PC-9 (cell line): Measurements from ENCODE around the gene RNF10. TPM values are rescaled to one million over a fixed set of nuclear protein-coding genes. Genes with fewer than 3 reads are reported as not detected.
"Not testable (repeated sequence)": the region's sequence is repeated elsewhere in the genome, so short reads cannot be mapped to it uniquely, and the experiment has no call there.

Experiments
- BruUV-seq: library from RNA; stranded (reverse); fragments of 400-500 nt; replicated peaks from 2 replicates; lab custom pipeline; 2021; lab: Mats Ljungman, UMichigan
- CTCF ChIA-PET: fragments of 300-600 bp; sonication (Branson Sonifier 250); formaldehyde crosslinking; loops from one replicate; lab custom pipeline; 2022; ENCODE audit warnings: antibody characterized with exemption; lab: Charles Lee
- POLR2A ChIA-PET: fragments of 300-600 bp; sonication (Branson Sonifier 250); formaldehyde crosslinking; loops from one replicate; lab custom pipeline; 2022; ENCODE audit warnings: antibody characterized with exemption; ENCODE audit not compliant: unreplicated experiment; lab: Charles Lee
- DNase-seq, 2 experiments: peaks; one replicate each; pipeline versions ENCODE4 v3.0.0 to v3.0.0-alpha.2; 2015 to 2022; ENCODE audit warnings: mixed read lengths in 1 of 2
- H2AFZ ChIP-seq: fragments of 200-600 bp; sonication (generic); 2 replicates; pipeline ENCODE4 v1.8.1; 2017; ENCODE audit warnings: antibody characterized with exemption
- H3F3A ChIP-seq: fragments of 200-600 bp; sonication (generic); 2 replicates; pipeline ENCODE4 v1.8.1; 2017; ENCODE audit warnings: antibody characterized with exemption, mild to moderate bottlenecking, low read depth; ENCODE audit not compliant: insufficient read depth
- H3K27ac ChIP-seq: fragments of 200-600 bp; sonication (generic); 2 replicates; pipeline ENCODE4 v1.6.1; 2016; ENCODE audit warnings: mixed run types
- H3K27me3 ChIP-seq: fragments of 200-600 bp; sonication (generic); 2 replicates; pipeline ENCODE4 v1.6.1; 2016; ENCODE audit warnings: low read depth, mixed run types; ENCODE audit not compliant: insufficient read depth
- H3K36me3 ChIP-seq: fragments of 200-600 bp; sonication (generic); 2 replicates; pipeline ENCODE4 v1.6.1; 2016; ENCODE audit warnings: low read depth, mixed run types
- H3K4me1 ChIP-seq: fragments of 200-600 bp; sonication (generic); replicated peaks from 2 replicates; pipeline ENCODE4 v1.6.1; 2016; ENCODE audit warnings: mixed run types; ENCODE audit not compliant: insufficient read depth
- H3K4me2 ChIP-seq: fragments of 200-600 bp; sonication (generic); 2 replicates; pipeline ENCODE4 v1.6.1; 2017; ENCODE audit warnings: mixed run types
- H3K4me3 ChIP-seq: fragments of 200-600 bp; sonication (generic); 2 replicates; pipeline ENCODE4 v1.6.1; 2016; ENCODE audit warnings: mixed run types
- H3K79me2 ChIP-seq: fragments of 200-600 bp; sonication (generic); 2 replicates; pipeline ENCODE4 v1.6.1; 2017; ENCODE audit warnings: low read depth, mixed run types
- H3K9me2 ChIP-seq: fragments of 200-600 bp; sonication (generic); 2 replicates; pipeline ENCODE4 v1.8.1; 2017; ENCODE audit warnings: mild to moderate bottlenecking; ENCODE audit not compliant: insufficient read depth
- H3K9me3 ChIP-seq: fragments of 200-600 bp; sonication (generic); 2 replicates; pipeline ENCODE4 v1.8.1; 2016; ENCODE audit warnings: low read depth; ENCODE audit not compliant: insufficient read depth
- H4K20me1 ChIP-seq: fragments of 200-600 bp; sonication (generic); 2 replicates; pipeline ENCODE4 v1.8.1; 2017; ENCODE audit not compliant: insufficient read depth
- CTCF ChIP-seq: fragments of 200-600 bp; sonication (generic); conservative IDR thresholded peaks from 2 replicates; pipeline ENCODE4 v1.6.1; 2017; ENCODE audit warnings: mixed run types, antibody characterized with exemption, mild to moderate bottlenecking, moderate library complexity
- EZH2 ChIP-seq: fragments of 200-600 bp; sonication (generic); IDR thresholded peaks from 2 replicates; pipeline ENCODE4 v1.8.0; 2017; ENCODE audit warnings: antibody characterized with exemption, low read depth
- intact Hi-C: fragments of 100-400 bp; cut with micrococcal nuclease; formaldehyde crosslinking; loops from one replicate; pipeline ENCODE4 v1.10.0; 2022; ENCODE audit not compliant: unreplicated experiment
- total RNA-seq: library from RNA; stranded (reverse); gene quantifications from 2 replicates; pipeline ENCODE4 v1.2.3, GENCODE V29; 2021

The RNF10 gene
- total RNA-seq, 1 experiment from 2014 or later, result 196 TPM

GRCh38 chr12:120528861-120529525, 5.2 kb upstream of the RNF10 start, which contains the start of gene COQ5:
COQ5 (minus strand) TSS chr12:120529158; CDS start chr12:120529141, 17 bp downstream.
- BruUV-seq, result no TSS peak
- no peaks in the 10 kb centered on the region for H3K27me3 ChIP-seq
- H3K27ac ChIP-seq, result peak within 1 kb of the TSS; percentile 68
- no peaks in the 10 kb centered on the region for H3K9me3 ChIP-seq
- H3F3A ChIP-seq, result peaks cover 40% of the 10 kb centered on the region
- peak within 1 kb of the TSS; percentile 80 for H3K4me3 ChIP-seq
- intact Hi-C loops, result loop anchor here (2.0 kb wide), 1 partner anchor 34 kb away; no protein-coding TSS in a partner anchor
- POLR2A ChIA-PET, result interaction anchor here (0.5 to 0.7 kb wide), 2 partner anchors 55 to 328 kb away, joined by 4 to 7 read pairs; partner anchors contain the start of gene RPLP0
- no peaks in the 10 kb centered on the region for H4K20me1 ChIP-seq
- H2AFZ ChIP-seq, result peak within 1 kb of the TSS; percentile 98
- H3K4me1 ChIP-seq, result peaks cover 24% of the 10 kb centered on the region
- CTCF ChIA-PET, result interaction anchor here (0.7 kb wide), 2 partner anchors 37 to 74 kb away, joined by 3 to 7 read pairs; no protein-coding TSS in a partner anchor
- no peaks in the 10 kb centered on the region for H3K36me3 ChIP-seq
- TF ChIP-seq CTCF (no peak), EZH2 (no peak)
- H3K79me2 ChIP-seq, result peaks cover 5% of the 10 kb centered on the region
- H3K9me2 ChIP-seq, result no peaks in the 10 kb centered on the region
- H3K4me2 ChIP-seq, result peak within 1 kb of the TSS; percentile 99
- DNase-seq, result peak; percentile 50 to 77

- DNase-seq, result peak; percentile 18 to 54
- Histone ChIP-seq H3K36me3 (no peaks in the 10 kb centered on the region), H3K9me2 (no peaks in the 10 kb centered on the region), H4K20me1 (no peaks in the 10 kb centered on the region), H3K4me1 (peaks cover 24% of the 10 kb centered on the region), H3K27ac (peak overlapping the region; percentile 68), H2AFZ (peak overlapping the region; percentile 98), H3K4me3 (peak overlapping the region; percentile 80), H3K9me3 (no peaks in the 10 kb centered on the region), H3K4me2 (peak overlapping the region; percentile 99), H3K27me3 (no peaks in the 10 kb centered on the region), H3F3A (peaks cover 40% of the 10 kb centered on the region), H3K79me2 (peaks cover 12% of the 10 kb centered on the region)
- TF ChIP-seq EZH2 (no peak), CTCF (no peak)
- CTCF ChIA-PET, result interaction anchor here (0.7 kb wide), 1 partner anchor 73 kb away, joined by 7 read pairs; no protein-coding TSS in a partner anchor
- POLR2A ChIA-PET, result interaction anchor here (0.5 to 0.7 kb wide), 4 partner anchors 19 to 1143 kb away, joined by 3 to 5 read pairs (median 4); no protein-coding TSS in a partner anchor
- no TSS peak for BruUV-seq
- intact Hi-C loops, result loop anchor here (2.0 kb wide), 1 partner anchor 35 kb away; no protein-coding TSS in a partner anchor
Measured at GRCh38 chr12:120529641-120530417, 4.3 kb upstream of the RNF10 start.

- H3K27me3 ChIP-seq, POLR2A ChIA-PET, CTCF ChIA-PET, H3K9me3 ChIP-seq, H4K20me1 ChIP-seq, BruUV-seq, H3K36me3 ChIP-seq, H3K9me2 ChIP-seq, intact Hi-C loops, DNase-seq: not testable (repeated sequence)
- peaks cover 24% of the 10 kb centered on the region for H3K4me1 ChIP-seq
- H3K4me2 ChIP-seq, result peak overlapping the region; percentile 99
- H3K79me2 ChIP-seq, result peaks cover 18% of the 10 kb centered on the region
- H3F3A ChIP-seq, result peaks cover 44% of the 10 kb centered on the region
- H3K27ac ChIP-seq, result peak overlapping the region; percentile 68
- peak overlapping the region; percentile 80 for H3K4me3 ChIP-seq
- H2AFZ ChIP-seq, result peak overlapping the region; percentile 98
Measured at GRCh38 chr12:120530418-120530761, 3.8 kb upstream of the RNF10 start.
